HG03095 (cell line): ENCODE measurements around the gene IPP.
"Not testable (repeated sequence)": the region's sequence is repeated elsewhere in the genome, so short reads cannot be mapped to it uniquely, and the experiment has no call there.

Experiments
- ATAC-seq: cut with Tn5 transposase; IDR thresholded peaks from one replicate; pipeline ENCODE4 v1.9.1; 2021; ENCODE audit warnings: moderate library complexity; ENCODE audit not compliant: unreplicated experiment

IPP gene

DNA sequence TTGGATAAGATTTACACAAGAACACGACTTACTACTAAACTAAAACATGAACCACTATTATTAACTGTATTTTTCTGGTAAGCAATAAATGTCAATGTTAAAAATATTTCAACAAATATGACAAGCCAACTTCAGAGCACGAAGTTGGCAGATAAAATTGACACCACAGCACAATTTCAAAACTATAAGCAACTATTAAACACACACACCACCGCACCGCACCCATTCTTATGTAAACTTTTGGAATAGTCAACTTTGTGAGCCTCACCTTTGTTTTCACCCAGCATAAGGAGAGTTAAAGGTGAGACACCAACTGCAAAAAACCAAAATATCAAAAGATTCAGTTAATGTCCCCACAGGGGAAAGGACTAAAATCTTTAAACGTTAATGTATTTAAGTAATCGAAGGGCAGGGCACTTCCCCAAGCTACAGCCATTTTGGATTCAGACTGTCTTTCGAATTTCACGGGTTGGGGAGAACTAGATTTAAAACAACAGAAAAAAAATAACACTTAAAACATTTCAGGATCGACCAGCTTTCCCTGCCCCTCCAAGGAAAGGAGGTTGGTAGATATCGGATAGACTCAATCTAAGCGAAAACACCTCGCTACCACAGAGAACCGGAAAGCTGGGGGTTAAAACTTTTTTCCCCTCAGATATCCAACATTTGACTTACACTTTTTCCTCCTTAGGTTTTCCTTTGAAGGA lies 65.0 kb downstream of the IPP start:
- no peak for ATAC-seq

DNA sequence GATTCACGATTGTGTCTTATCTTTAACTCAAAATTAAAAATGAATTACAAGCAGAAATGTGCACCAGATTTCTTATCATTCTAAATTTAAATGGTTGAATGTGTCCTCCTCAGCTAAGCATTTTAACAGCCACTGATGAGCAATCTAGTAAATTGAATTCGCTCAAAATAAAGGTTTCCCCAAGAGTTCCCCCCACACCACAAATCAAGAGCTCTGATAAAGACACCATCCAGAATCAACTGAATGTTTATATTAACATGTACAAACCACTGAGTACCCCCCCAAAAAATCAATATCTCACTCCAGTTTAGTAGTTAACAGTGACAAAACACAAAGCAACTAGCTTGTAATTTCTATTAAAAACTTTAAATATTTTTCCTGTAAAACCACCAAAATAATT lies 66.1 kb downstream of the IPP start:
- ATAC-seq = no peak

GRCh38 chr1:45682942-45683341 lies 67.5 kb downstream of the IPP start:
- no peak for ATAC-seq

GRCh38 chr1:45679123-45679522 lies 71.3 kb downstream of the IPP start:
- ATAC-seq = no peak

DNA sequence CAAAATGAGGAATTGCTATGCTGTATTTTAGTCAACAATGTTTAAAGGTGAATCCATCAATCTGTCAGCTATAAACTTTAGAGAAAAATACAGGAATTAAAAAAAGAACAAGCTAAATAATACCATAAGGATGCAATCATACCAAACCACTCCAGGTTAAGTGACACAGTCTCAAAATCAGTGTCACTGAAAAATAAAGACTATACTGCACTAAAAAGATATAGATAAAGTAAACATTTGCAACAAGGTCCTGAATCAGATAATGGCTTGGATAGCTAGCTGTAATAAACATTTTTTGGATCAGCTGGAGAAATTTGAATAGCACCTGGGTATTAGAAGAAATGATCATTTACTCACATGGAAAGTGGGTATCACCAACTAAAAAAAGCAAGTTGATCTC lies 72.0 kb downstream of the IPP start:
- no peak for ATAC-seq

DNA sequence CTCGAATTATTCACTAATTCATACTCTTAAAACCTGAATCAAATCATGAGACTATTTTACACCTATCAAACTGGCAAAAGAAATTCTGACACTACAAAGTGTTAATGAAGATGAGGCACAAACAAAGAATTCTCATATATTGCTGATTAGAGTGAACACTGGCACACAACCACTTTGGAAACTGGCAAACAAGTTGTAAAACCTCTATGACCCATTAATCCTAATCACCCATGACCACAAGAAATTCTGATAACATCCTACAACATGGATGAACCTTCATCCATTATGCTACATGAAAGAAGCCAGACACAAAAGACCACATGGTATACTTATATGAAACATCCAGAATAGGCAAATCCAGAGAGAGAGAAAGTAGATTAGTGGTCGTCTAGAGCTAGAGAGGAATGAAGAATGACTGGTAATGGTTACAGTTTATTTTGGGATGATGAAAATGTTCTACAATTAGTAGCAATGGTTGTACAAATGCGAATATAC lies 72.7 kb downstream of the IPP start:
- ATAC-seq = no peak

DNA sequence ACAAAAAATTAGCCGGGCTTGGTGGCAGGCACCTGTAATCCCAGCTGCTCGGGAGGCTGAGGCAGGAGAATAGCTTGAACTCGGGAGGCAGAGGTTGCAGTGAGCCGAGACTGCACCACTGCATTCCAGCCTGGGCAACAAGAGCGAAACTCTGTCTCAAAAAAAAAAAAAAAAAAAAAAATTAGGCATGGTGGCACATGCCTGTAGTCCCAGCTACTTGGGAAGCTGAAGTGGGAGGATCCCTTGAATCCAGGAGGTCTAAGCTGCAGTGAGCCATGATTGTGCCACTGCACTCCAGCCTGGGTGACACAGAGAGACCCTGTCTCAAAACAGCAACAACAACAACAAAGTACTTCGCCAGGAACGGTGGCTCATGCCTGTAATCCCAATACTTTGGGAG lies 73.9 kb downstream of the IPP start:
- ATAC-seq = not testable (repeated sequence)

GRCh38 chr1:45674478-45674877 lies 76.0 kb downstream of the IPP start:
- ATAC-seq = no peak

- ATAC-seq = no peak
These were observed 76.5 kb downstream of the IPP start for GRCh38 chr1:45673956-45674355.

DNA sequence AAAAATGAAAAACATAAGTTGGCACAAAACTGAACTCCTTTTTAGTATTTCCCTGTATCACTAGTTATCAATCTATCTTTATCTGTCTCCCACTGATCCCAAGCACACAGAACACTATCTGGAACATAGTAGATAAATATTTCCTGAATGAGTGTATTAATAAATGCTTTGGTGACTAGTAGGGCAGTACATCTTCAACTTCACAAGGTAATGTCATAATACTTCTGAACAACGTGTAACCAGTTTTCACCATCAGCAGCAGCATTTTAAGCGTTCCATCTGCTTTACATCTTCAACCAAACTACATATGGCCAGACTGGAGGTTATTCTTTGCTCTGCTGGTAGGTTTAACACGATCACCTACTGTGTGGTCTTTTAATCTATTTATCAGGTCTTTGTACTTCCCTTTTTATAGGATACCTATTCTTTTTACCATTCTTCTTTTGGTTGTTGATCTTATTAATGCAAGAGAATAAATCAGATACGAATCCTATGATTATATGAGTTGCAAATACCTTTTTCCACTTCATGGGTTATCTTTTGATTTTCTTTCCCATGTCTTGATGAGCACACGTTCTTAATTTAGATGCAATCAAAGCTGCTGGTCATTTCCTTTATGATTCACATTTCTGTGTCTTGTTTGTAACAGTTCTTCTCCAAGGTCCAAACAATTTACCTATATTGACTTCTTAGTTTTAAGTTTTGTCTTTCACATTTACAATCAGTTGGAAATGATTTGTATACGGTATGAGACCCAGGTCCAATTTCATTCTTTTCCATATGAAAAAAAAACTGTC lies 80.4 kb downstream of the IPP start:
- no peak for ATAC-seq

DNA sequence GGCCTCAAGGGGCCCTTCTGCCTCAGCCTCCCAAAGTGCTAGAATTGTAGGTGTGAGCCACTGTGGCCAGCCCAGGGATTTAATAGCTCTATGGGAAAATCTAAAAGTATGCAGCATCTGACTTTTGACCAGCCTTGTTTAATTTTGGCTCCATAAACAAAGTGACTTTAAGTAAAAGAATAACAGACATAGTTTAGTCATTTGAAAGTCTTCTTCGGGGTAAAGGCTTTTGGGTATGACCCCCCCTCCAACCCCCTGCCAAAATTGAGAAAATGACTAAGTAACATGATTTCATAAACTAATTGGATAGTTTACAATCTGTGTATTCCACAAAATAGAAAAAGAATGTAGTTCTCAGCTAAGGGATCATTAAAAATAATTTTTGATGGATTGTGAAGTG lies 81.1 kb downstream of the IPP start:
- no peak for ATAC-seq

GRCh38 chr1:45668526-45668925 lies 81.9 kb downstream of the IPP start:
- ATAC-seq = no peak

DNA sequence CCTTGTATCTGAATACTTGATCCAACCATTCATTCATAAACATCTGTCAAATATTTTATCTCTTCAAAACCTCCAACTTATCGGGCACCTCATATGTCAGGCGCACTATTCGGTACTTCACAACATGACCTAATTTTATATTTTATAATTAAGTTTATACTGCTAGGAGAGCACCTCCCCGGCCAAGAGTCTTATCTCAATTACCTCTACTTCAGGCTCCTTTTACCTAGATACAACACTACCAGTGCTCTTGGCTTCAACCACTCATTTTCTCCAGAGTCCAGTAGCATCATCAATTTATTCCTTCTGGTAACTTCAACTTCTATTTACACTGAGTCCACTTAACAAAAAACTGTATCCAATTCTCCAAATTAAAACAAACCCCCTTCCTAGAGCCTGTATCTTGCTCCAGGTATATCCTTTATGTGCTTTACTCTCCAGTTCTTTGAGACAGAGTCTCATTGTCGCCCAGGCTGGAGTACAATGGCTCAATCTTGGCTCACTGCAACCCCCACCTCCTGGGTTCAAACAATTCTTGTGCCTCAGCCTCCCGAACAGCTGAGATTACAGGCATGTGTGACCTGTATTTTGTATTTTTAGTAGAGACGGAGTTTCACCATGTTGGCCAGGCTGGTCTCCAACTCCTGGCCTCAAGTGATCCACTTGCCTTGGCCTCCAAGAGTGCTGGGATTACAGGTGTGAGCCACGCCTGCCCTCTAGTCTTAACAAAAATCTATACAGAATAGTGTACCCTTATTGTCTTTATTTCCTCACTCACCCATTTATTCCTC lies 82.9 kb downstream of the IPP start:
- ATAC-seq = no peak

GRCh38 chr1:45666836-45667235 lies 83.6 kb downstream of the IPP start:
- no peak for ATAC-seq

DNA sequence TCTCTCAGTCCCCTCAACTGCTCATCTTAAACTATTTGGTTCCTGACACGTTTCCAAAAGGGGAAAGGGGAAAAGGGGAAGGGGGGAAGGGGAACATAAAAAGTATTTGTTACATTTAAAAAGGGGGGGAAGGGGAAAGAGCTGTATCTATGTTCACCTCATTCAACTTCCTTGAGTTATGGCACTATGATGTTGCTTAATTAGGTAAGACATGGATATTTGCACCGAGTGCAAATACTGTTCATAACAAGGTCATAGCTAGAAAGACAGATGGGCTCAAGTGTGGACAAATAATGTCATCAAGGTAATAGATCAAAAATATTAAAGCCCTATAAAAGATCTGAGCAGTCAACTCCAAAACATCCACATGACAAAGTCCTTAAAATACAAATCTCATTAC lies 90.1 kb downstream of the IPP start:
- no peak for ATAC-seq

DNA sequence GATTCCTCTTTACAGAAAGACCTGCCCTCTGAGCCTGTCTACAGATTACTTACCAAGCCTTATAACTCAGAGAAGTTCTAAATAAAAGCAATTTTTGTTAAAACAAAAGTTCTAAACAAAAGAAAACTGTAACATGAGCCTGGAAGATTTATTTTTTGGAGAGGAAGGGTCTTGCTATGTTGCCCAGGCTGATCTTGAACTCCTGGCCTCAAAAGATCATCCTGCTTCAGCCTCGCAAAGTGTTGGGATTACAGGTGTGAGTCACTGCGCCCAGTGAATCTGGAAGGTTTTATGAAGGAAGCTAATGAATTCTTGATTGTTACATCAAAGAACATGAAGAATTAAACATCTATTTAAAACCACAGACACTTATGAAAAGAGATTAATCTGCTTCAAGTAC lies 91.2 kb downstream of the IPP start:
- no peak for ATAC-seq

- no peak for ATAC-seq
These were observed 92.3 kb downstream of the IPP start for GRCh38 chr1:45658171-45658570.

- ATAC-seq = no peak
These were observed 93.8 kb downstream of the IPP start for GRCh38 chr1:45656573-45657226.

DNA sequence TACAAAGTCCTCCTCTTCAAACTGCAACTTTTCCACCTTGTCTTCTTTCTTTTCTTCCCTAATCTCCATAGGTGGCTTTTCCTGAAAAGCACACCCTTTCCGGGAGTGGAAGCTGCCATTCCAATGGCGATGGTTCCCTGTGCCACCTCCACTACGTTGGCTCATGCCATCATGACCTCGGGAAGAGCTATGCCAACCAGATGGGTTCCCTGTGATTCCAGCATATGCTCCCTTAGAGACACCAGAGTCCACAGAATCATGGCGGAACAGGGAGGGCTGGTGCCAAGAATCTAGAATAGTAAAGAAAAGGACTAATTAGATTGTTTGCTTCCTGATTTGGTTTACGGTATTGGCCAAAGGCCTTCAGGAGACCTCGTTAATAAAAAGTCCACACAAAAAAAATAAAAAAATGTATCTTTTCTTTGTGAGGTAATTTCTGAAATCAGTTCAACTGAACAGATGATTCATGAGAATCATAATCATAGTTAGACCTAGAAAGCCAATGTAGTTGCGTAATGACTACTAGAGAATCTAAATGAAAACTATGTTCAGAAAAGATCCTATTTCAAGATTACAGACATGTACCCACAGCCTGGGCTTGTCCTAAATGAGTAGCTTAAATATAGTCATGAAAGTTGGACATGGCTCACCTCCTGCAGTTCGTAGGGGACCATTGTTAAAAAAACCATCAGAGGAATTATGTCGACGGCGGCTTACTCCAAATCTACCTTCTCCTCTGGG lies 95.7 kb downstream of the IPP start:
- ATAC-seq = no peak
